ACHN (cell line): ENCODE measurements around the gene FAM83C.
A peak's percentile ranks its signal among the peaks of the same experiment; 100 is the strongest.
"Not testable (repeated sequence)": the region's sequence is repeated elsewhere in the genome, so short reads cannot be mapped to it uniquely, and the experiment has no call there.

Experiments
- DNase-seq: peaks from one replicate; pipeline ENCODE4 v3.0.0-alpha.2; 2015
- in situ Hi-C: cut with HindIII; loops from 2 replicates; pipeline ENCODE4 v1.10.0; 2017; ENCODE audit warnings: low sequenced_read_pairs, low pct_ligation_motif_present, low pct_unique_long_range_greater_than_20kb

FAM83C gene

DNA sequence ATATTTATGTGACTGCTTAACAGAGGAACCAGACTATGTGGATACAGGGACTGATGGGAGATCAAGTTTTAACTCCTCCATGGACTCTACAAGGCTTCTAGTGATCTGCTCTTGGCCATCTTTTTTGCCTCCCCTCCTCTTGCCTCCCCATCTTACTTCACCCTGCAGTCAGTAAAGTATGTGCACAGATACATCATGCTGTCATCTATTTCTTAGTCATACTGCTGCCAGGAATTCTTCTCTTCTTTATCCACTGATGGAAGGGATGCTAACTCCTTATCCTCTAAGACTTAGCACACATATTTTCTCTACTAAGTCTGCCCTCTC, 27.6 kb upstream of the FAM83C start:
- in situ Hi-C loops, result no loop called here
- peak; percentile 64 for DNase-seq

DNA sequence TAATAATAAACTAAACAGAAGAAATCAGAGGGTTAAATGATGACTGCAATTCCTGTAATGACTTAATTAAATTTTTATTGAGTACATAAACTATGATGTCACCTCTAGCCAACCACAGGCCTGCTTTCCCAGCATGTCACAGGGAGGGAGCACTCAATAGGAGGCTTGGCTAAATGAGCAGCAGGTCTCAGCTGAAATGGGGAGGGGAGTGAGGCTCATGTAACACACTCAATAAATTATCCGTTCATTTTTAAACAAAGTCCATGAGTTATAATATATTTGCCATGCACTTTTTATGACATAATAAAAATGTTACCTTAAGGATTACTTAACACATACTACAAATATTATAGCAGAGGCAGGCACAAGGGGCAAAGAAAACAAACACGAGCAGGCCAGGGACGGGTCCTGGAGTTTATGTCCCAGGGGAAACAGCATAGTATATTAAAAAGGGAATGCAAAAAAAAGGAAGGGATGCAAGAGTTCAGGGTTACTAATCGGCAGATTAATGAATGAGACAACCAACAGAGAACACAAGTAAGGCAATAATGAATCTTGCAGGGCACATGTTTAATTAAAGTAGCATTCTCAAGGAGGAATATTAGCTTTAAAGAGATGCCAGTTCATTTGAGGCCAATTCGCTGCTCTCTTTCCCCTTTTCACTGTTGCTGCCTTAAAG, 27.1 kb upstream of the FAM83C start:
- peak; percentile 77 for DNase-seq
- in situ Hi-C loops, result no loop called here

DNA sequence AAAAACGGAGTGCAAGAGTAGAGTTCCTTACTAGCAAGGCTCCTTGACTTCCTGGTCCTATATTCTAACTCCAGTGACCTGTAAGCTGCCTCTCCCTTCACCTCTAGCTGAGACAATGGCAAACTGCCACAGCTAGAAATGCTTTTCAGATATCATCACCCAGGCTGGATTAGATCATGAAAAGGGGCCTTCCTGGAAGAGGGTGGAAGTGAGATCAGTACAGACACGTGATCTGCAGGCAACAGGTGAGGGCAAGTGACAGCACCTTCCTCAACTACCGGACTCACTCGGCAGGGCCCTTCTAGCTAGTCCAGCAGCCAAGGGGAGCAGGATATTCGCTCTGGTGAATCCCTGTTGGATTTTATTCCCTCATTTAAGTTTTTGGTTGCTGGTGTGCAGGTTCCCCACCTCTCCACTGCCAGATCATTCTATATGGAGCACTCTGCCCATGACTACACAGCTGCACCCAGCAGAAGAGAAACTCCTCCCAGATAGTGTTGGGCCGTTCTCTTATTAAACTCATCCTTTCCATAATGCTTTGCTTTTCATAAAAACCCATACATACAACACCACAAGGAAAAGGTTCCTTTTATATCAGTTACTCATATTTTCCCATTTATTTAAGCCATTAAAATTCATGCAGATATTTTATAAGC, 26.4 kb upstream of the FAM83C start:
- DNase-seq, result peak; percentile 96
- in situ Hi-C loops, result no loop called here

DNA sequence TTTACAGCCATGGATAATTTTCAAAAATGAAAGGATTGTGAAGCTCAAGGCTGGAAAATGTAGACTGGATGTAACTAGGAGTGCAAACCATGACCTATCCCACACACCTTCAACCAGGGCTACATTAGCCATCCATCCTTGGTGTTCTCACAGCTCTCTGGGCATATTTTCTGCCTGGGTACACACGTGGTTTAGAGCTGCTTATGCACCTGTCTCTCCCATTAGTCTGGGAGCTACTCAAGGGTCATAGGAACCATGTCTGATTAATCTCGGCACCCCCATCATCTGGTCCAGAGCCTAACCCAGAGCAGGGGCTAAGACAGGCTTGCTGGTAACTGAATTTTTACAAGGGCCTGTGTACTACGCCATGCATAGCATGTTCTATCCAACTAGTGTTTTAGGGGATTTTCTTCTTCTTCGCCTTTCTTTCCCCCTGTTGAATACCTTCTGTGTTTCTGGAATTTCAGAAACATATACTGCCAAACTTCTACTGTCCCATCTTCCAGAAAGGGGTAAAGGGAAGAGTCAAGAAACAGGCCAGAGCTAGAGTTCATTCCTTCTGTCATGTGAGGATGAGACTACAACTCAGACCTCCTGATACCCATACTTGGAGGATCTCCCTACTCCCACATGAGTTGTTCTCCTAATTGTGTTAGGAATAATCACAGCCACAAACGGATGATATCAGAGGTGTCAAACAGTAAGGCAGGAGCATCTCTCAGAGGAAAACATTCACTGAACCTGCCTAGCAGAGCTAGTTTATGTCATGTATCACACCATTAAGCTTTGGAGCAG, 25.4 kb upstream of the FAM83C start:
- in situ Hi-C loops, result no loop called here
- DNase-seq, result peak; percentile 32

DNA sequence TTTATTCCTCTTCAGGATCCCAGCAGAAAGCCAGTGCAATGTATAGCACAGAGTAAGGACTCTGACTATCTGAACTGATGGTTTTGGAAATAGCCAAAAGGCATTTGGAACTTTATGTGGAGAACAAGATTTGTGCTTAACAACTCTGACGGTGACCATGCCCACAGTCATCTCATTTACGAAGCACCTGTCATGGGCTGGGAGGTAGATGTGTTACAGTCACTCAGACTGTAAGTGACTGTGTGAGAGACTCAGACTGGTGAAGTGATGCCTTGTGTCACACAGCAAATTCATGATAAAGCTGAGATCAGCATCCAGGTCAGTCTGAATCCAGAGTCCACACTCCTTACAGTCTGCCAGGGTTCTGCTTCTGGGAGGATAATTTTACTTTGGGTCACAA, 23.9 kb upstream of the FAM83C start:
- no peak for DNase-seq
- in situ Hi-C loops, result no loop called here

DNA sequence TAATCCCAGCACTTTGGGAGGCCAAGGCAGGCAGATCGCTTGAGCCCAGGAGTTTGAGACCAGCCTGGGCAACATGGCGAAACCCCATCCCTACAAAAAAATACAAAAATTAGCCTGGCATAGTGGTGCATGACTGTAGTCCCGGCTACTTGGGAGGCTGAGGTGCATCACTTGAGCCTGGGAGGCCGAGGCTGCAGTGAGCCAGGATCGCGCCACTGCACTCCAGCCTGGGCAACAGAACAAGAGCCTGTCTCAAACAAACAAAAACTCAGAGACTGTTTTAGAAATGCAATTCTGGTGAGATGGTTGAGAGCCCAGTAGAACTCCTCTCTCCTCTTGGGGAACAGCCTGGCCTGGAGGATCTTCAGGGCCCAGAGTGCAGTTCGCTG, 23.4 kb upstream of the FAM83C start:
- in situ Hi-C loops, DNase-seq: not testable (repeated sequence)

DNA sequence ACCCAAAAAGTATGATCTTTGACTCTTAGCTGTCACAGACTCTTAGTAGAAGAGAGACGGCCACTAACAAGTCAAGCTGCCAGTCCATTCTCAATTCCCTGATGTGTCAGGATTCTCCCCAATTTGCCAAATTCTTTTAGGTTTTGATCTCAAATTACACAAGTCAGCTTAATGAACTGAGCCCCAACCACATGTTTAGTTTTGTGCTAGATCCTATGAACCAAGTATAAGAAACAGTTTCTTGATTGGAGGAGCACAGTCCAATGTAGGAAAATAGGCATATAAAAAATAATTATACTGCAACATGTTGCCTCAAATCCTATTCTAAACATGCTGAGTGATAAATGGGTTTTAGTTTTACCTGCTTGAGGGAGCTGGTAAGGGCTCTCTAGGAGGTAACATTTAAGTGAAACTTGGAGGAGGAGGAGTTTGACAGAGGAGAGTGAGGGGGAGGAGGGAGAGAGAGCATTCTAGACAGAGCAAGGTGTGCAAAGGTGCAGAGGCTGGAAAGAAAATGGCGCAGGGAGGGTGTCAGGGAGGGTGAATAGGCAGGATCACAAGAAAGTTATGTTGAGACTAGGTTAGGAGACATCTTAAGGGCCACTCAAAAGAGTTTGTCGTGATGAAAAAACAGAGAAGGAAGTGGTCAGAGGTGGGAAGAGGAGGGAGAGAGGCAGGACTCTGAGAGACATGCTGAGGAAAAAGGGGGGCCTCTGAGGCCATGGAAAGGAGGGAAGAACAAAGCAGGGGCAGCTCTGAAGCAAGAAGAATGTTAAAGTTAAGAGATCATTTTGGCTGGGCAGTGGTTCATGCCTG, 22.8 kb upstream of the FAM83C start:
- in situ Hi-C loops, result no loop called here

DNA sequence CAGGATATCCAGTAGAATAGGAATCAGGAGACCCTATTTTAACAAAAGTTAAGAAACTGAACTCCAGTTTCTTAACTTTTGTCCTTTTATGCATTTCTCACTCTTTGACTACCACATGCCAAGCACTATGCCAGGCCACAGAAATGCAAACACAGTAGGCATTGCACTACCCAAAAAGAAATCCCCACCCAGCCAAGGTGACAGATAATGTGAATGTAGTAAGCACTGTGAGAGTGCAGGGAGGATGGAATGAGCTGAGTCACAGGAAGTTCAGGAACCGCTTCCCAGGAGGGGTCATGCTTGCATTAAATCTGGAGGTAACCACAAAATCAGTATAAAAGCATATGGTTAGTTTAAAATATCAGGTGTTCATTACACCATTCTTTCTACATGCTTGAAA, 20.1 kb upstream of the FAM83C start:
- DNase-seq, result peak; percentile 93
- in situ Hi-C loops, result no loop called here

More for the DNA sequence above, 22.8 kb upstream of the FAM83C start:
- DNase-seq, result no peak

DNA sequence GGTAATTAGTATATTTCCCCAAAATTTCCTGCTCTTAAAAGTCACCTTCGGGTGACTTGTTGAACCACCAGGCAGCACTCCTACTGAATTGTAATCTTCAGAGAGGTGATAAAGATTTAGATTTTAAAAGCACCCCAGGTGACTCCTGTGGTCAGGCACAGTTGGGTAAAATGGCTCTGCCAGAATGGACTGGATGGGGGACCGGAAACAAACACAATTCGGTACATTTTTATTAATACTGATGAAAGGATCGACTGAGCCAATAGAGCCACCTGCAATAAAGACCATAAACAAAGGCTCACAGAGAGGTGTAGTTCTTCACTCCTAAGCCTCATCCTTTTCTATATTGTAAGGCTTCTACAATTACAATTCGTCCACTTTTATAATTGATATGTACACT, 19.6 kb upstream of the FAM83C start:
- in situ Hi-C loops, result no loop called here
- DNase-seq, result peak; percentile 14

DNA sequence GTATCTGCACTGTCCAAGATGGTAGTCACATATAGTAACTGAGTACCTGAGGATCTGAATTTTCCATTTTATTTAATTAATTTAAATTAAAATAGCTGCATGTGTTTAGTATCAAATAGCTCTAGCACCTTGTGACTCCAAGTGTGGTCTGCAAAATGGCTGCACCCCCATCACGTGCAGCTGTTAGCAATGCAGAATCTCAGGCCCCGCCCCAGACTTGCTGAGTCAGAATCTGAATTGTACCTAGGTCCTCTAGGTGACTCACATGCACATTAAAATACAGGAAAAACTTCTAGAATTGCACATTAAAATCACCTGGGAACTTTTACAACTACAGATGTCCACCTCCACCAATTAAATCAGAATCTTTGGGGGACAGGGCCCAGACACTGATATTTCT, 19.2 kb upstream of the FAM83C start:
- in situ Hi-C loops, result no loop called here
- DNase-seq, result peak; percentile 89

DNA sequence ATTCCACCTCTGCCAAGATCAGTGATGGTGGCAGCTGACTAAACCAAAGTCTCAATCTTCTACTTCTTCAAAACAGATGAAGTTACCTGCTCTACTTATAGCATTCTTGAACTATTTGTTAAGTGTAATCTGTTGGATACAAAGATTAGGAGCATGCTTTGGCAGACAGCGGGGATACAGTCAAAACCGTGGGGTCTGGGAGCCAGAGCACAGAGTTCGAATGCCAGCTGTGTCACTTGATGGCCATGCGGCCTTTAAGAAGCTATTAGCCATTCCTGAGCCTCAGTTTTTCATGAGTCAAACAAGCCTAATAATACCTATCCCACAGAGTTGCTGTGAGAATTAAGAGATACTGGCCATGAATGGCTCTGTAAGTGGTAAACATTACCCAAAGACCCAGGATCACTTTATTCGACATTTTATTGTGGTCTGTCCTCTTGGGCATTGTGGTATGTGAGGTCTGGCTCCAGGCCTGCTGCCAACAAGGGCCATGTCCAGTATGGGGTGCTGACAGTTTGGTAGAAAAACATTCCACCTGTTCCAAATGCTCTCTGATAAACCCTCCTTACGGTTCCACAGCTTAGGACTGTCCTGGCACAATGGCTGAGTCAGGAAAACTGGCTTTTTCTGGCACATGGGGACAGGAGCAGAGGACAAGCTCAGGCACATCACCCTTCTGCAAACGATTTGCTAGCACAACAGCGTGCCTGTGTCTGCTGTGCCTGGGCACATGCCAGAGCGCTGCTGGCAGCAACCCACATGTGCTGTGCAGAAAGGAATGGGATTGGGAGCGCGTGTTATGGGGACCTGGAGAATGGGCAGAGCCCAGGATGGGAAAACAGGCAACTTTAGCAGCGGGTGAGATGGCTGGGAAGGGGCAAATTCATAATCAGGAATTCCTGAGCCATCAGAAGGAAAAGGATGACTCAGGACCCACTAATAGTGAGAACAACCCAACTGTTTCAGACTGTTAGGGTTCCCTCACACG, 15.7 kb upstream of the FAM83C start:
- DNase-seq, result peak; percentile 88
- in situ Hi-C loops, result no loop called here

DNA sequence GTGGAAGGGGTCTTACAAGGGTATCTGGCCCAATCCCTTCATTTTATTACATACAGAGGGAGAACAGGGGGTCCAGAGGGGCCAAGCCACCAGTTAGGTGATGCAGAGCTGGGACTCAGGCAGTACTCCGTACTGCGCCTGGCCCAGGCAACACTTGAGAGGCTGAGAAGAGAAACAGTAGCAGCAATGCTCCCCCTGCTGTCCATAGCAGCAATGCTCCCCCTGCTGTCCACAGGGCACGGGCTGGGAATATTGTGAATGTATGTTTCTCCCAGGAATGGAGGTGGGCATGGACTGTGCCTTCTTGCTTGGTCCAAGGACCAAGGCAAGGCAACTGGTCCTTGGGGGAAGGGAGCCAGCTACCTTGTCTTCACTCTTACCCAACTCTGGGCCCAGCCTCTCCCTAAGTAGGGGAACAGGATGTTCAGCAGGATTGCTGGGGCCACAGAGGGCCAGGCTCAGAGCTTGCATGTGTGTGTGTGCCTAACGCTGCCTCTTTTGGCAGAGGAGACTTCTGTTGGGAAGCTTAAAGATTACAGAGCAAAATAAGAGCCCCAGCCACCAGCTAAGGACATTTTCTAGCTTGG, 14.8 kb upstream of the FAM83C start:
- peak; percentile 88 for DNase-seq
- in situ Hi-C loops, result no loop called here

DNA sequence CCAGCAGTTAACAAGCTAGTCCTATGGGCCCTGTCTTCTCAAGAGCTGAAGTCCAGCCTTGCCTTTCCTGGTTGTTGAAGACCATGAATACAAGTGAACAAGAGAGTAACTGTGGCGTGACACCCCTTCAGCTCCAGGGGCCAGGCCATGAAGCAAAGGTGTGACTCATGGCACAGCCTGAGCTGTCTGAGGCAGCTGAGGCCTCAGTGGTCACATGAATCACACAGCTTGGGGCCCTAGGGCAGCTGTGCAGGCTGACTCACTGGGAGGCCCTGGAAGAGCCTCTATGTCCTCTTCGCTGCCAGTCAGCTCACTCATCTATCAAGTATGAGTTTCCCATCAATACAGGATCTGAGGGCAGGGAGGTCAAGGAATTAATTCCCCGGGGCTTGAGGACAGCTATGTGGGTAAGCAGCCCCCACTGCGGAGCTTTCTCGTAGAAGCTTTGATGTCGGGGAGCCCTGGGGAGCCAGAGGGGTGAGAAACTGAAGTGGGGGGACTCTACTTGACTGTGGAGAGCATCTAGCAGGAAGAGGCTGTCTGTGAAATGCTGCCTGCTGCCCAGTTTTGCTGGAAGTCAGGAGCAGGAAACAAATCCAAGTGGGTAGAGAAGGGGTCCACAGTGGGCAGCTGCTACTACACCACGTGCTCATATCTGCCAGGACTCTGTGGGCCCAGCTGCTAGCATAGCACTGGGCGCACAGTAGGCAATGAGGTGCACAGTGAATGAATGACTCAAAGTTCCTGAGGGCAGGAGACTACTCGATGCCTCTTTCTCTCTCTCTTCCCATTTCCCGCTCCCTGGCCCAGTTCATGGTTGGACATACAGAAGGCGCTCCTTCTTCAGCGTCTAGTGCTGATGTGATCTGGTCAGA, 13.7 kb upstream of the FAM83C start:
- DNase-seq, result peak; percentile 98
- in situ Hi-C loops, result no loop called here

DNA sequence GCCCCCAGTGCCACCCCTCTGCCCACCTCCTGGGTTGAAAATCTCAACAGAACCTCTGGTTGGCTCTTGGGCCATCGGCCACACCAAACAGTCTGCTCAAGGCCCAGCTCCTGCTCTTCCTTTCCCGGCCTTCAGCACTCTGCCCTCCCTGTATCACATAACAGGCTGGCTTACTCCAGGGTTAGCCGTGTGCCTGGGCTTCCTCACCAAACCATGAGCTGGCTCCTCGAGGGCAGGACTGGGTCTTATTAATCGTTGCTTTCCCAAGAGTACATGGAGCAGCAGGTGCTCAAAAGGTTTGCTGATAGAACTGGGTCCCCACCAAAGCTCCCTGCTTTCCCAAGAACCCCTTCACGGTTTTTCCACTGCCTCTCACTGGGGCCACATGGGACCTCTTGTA, 12.7 kb upstream of the FAM83C start:
- in situ Hi-C loops, result no loop called here
- peak; percentile 13 for DNase-seq

DNA sequence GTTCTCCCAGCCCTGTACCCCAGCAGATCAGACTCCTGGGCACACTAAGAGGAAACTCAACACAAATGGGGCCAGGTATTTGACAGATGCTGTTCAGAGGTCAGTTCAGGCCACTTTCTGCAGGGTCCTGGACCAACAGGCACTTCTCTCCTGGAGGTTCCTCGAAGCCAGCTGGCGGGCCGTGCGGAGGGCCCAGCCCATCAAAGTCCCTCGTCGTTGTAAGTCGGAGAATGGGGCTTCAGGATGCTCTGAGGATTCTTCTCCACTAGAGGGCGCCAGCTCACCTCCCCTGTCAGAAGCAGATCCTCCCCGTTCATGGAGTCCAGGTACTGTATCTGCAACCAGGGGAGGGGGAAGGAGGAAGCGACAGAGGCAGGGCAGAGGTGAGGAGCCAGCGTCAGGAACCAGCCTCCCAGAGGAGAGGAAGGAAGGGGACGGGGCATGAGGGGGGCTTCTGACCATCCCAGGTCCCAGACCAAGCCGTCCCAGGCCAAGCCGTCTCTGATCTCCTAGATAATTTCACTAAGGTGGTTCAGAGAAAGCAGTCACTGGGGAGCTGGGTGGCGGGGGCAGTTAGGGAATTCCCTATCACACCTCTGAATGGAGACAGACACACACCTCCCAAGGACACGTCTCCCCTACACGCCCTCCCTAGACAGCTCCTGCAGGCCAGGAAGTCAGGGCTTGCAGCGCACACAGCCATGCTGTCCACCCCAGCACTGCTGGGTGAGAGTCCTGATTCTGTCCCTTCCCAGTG, 11.7 kb upstream of the FAM83C start:
- peak; percentile 89 for DNase-seq
- in situ Hi-C loops, result no loop called here

DNA sequence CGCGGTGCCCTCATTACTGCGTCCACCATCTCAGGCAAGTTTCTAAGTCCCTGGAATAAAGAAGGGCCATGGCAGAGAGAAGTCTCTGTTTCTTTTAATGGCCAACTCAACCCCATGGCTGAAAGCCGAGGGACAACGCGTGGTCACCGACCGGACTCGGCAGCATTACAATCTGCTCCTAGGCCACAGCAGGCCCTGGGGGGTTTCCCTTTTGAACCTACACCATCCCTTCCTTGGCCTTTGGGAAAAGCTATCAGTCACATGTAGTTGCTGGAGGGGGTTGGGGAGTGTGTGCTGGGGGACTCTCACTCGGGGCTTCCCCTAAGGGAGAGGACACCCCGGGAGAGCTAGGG, 11.1 kb upstream of the FAM83C start:
- DNase-seq, result no peak
- in situ Hi-C loops, result no loop called here
